HL-60/S4 treated with phorbol 12-myristate 13-acetate at 8.2 ng/mL for 4 days and 3 days (cell line): Measurements from ENCODE around the gene SLC5A5.

Source experiments
- in situ Hi-C: fragments of 300-500 bp; cut with MboI; formaldehyde crosslinking; loops from 2 replicates; pipeline ENCODE4 v1.15.0; 2022; ENCODE audit warnings: low sequenced_read_pairs

SLC5A5 gene

GRCh38 chr19:17846146-17846545 lies 25.6 kb upstream of the SLC5A5 start:
- in situ Hi-C loops = no loop called here

- in situ Hi-C loops = no loop called here
Measured at GRCh38 chr19:17847538-17848366, 24.0 kb upstream of the SLC5A5 start, which contains the start of gene JAK3. JAK3 (minus strand) TSS chr19:17847982; CDS start chr19:17844417, 3,565 bp downstream.

GRCh38 chr19:17848595-17849292 lies 23.0 kb upstream of the SLC5A5 start:
- in situ Hi-C loops = no loop called here

- in situ Hi-C loops = no loop called here
Measured at GRCh38 chr19:17854061-17854460, 17.7 kb upstream of the SLC5A5 start.

- in situ Hi-C loops = no loop called here
Measured at GRCh38 chr19:17855280-17856152, 16.2 kb upstream of the SLC5A5 start.

GRCh38 chr19:17859533-17860330 lies 12.0 kb upstream of the SLC5A5 start, which contains the start of gene RPL18A:
RPL18A (plus strand) TSS chr19:17859910; CDS start chr19:17859957, 47 bp downstream.
- in situ Hi-C loops = no loop called here

- in situ Hi-C loops = no loop called here
Measured at GRCh38 chr19:17860331-17860992, 11.3 kb upstream of the SLC5A5 start.

- in situ Hi-C loops = no loop called here
Measured at GRCh38 chr19:17860993-17861360, 10.8 kb upstream of the SLC5A5 start.

- in situ Hi-C loops = no loop called here
Measured at GRCh38 chr19:17861542-17862402, 10.0 kb upstream of the SLC5A5 start.

- in situ Hi-C loops = no loop called here
Measured at GRCh38 chr19:17862711-17863519, 8.8 kb upstream of the SLC5A5 start.

- in situ Hi-C loops = no loop called here
Measured at GRCh38 chr19:17863520-17864182, 8.1 kb upstream of the SLC5A5 start.

GRCh38 chr19:17865364-17866311 lies 6.1 kb upstream of the SLC5A5 start:
- in situ Hi-C loops = no loop called here

- in situ Hi-C loops = no loop called here
Measured at GRCh38 chr19:17866312-17866963, 5.3 kb upstream of the SLC5A5 start.

- in situ Hi-C loops = no loop called here
Measured at GRCh38 chr19:17866964-17867486, 4.7 kb upstream of the SLC5A5 start.

GRCh38 chr19:17868669-17869068 lies 3.1 kb upstream of the SLC5A5 start:
- in situ Hi-C loops = no loop called here
